Neural progenitor cell (in vitro differentiated cells): ENCODE data around the gene CDC42EP3. TPM values are rescaled to one million over a fixed set of nuclear protein-coding genes. Genes with fewer than 3 reads are reported as not detected.
A peak's percentile ranks its signal among the peaks of the same experiment; 100 is the strongest.

Experiments used
- DNase-seq: peaks from one replicate; pipeline ENCODE4 v3.0.0-alpha.2; 2016; ENCODE audit warnings: low spot score
- H2AFZ ChIP-seq: fragments of 200-600 bp; sonication (generic); replicated peaks from 2 replicates; pipeline ENCODE4 v1.6.1; 2016; ENCODE audit warnings: antibody characterized with exemption
- H3F3A ChIP-seq: fragments of 200-600 bp; sonication (generic); 2 replicates; pipeline ENCODE4 v1.6.1; 2016; ENCODE audit warnings: antibody characterized with exemption, low read depth
- H3K27ac ChIP-seq: fragments of 200-600 bp; sonication (generic); 2 replicates; pipeline ENCODE4 v1.5.1; 2016; ENCODE audit warnings: mild to moderate bottlenecking
- H3K27me3 ChIP-seq: fragments of 200-600 bp; sonication (generic); 2 replicates; pipeline ENCODE4 v1.6.1; 2016; ENCODE audit warnings: mild to moderate bottlenecking, moderate library complexity
- H3K36me3 ChIP-seq: fragments of 200-600 bp; sonication (generic); 2 replicates; pipeline ENCODE4 v1.5.1; 2016
- H3K4me1 ChIP-seq: fragments of 200-600 bp; sonication (generic); 2 replicates; pipeline ENCODE4 v1.6.1; 2016; ENCODE audit warnings: mixed run types
- H3K4me2 ChIP-seq: fragments of 200-600 bp; sonication (generic); 2 replicates; pipeline ENCODE4 v1.6.1; 2016
- H3K4me3 ChIP-seq: fragments of 200-600 bp; sonication (generic); 2 replicates; pipeline ENCODE4 v1.5.1; 2016
- H3K79me2 ChIP-seq: fragments of 200-600 bp; sonication (generic); 2 replicates; pipeline ENCODE4 v1.6.1; 2016; ENCODE audit warnings: low read depth
- H3K9ac ChIP-seq: fragments of 200-600 bp; sonication (generic); 2 replicates; pipeline ENCODE4 v1.6.1; 2016
- H3K9me3 ChIP-seq: fragments of 200-600 bp; sonication (generic); 2 replicates; pipeline ENCODE4 v1.5.1; 2016; ENCODE audit warnings: low read depth
- H4K20me1 ChIP-seq: fragments of 200-600 bp; sonication (generic); 2 replicates; pipeline ENCODE4 v1.6.1; 2016; ENCODE audit warnings: low read depth
- H3K27ac Mint-ChIP-seq: 3 replicates; pipeline ENCODE4 v1.8.0; 2021; ENCODE audit warnings: mixed read lengths
- H3K27me3 Mint-ChIP-seq: 2 replicates; pipeline ENCODE4 v1.8.0; 2022; ENCODE audit warnings: low read depth, mild to moderate bottlenecking, inconsistent platforms, moderate library complexity, mixed read lengths; ENCODE audit not compliant: insufficient read depth
- H3K36me3 Mint-ChIP-seq: 3 replicates; pipeline ENCODE4 v1.8.0; 2021; ENCODE audit warnings: mixed read lengths
- H3K4me1 Mint-ChIP-seq: 3 replicates; pipeline ENCODE4 v1.8.0; 2021; ENCODE audit warnings: mixed read lengths
- H3K4me3 Mint-ChIP-seq: 3 replicates; pipeline ENCODE4 v1.8.0; 2021; ENCODE audit warnings: mild to moderate bottlenecking, moderate library complexity, mixed read lengths
- H3K9me3 Mint-ChIP-seq: 3 replicates; pipeline ENCODE4 v1.8.0; 2020; ENCODE audit warnings: mixed read lengths
- CTCF ChIP-seq: fragments of 200-600 bp; sonication (generic); IDR thresholded peaks from 2 replicates; pipeline ENCODE4 v1.5.1; 2017; ENCODE audit warnings: antibody characterized with exemption, mild to moderate bottlenecking
- EZH2 ChIP-seq: fragments of 200-600 bp; sonication (generic); IDR thresholded peaks from 2 replicates; pipeline ENCODE4 v1.6.1; 2017; ENCODE audit warnings: antibody characterized with exemption, mild to moderate bottlenecking, moderate library complexity
- EZH2phosphoT487 ChIP-seq: fragments of 200-600 bp; sonication (generic); IDR thresholded peaks from 2 replicates; pipeline ENCODE4 v1.6.1; 2017; ENCODE audit warnings: antibody characterized with exemption
- total RNA-seq: library from RNA; depleted of rRNA; stranded (reverse); fragments of >200 nt; gene quantifications from 2 replicates; pipeline ENCODE4 v1.2.3, GENCODE V29; 2015; ENCODE audit warnings: low replicate concordance

Gene CDC42EP3
- total RNA-seq, 1 donor from 2014 or later, result 21.2 TPM

- Mint-ChIP-seq H3K4me3 (no peak overlapping the region), H3K27me3 (no peaks in the 10 kb centered on the region), H3K27ac (no peak overlapping the region), H3K9me3 (no peaks in the 10 kb centered on the region), H3K36me3 (no peaks in the 10 kb centered on the region), H3K4me1 (peaks cover 12% of the 10 kb centered on the region)
- Histone ChIP-seq H3K9ac (no peak overlapping the region), H3K4me1 (no peaks in the 10 kb centered on the region), H3K4me3 (no peak overlapping the region), H3K9me3 (no peaks in the 10 kb centered on the region), H3K27ac (no peak overlapping the region), H4K20me1 (no peaks in the 10 kb centered on the region), H3K4me2 (no peak overlapping the region), H3K36me3 (no peaks in the 10 kb centered on the region), H2AFZ (no peak overlapping the region), H3K27me3 (no peaks in the 10 kb centered on the region), H3K79me2 (no peaks in the 10 kb centered on the region), H3F3A (no peaks in the 10 kb centered on the region)
- no peak for DNase-seq
- TF ChIP-seq EZH2phosphoT487 (no peak), CTCF (no peak), EZH2 (no peak)
Measured at GRCh38 chr2:37622450-37623100, 48.9 kb downstream of the CDC42EP3 start.

- TF ChIP-seq EZH2phosphoT487, result no peak
- TF ChIP-seq EZH2, result no peak
- no peak overlapping the region for H2AFZ ChIP-seq
- H3K27ac ChIP-seq, result no peak overlapping the region
- no peaks in the 10 kb centered on the region for H3K79me2 ChIP-seq
- H3K27me3 ChIP-seq, result no peaks in the 10 kb centered on the region
- no peaks in the 10 kb centered on the region for H3K36me3 ChIP-seq
- H3K9me3 Mint-ChIP-seq, result no peaks in the 10 kb centered on the region
- H4K20me1 ChIP-seq, result no peaks in the 10 kb centered on the region
- H3K27me3 Mint-ChIP-seq, result no peaks in the 10 kb centered on the region
- no peak overlapping the region for H3K4me3 ChIP-seq
- H3K27ac Mint-ChIP-seq, result no peak overlapping the region
- H3K9me3 ChIP-seq, result no peaks in the 10 kb centered on the region
- H3K9ac ChIP-seq, result no peak overlapping the region
- no peaks in the 10 kb centered on the region for H3K4me1 ChIP-seq
- no peak overlapping the region for H3K4me3 Mint-ChIP-seq
- H3K4me2 ChIP-seq, result no peak overlapping the region
- H3K4me1 Mint-ChIP-seq, result peaks cover 14% of the 10 kb centered on the region
- no peak for DNase-seq
- no peaks in the 10 kb centered on the region for H3K36me3 Mint-ChIP-seq
- H3F3A ChIP-seq, result no peaks in the 10 kb centered on the region
Measured at GRCh38 chr2:37621199-37621598, 50.2 kb downstream of the CDC42EP3 start.

GRCh38 chr2:37619959-37620300 is 51.5 kb downstream of the CDC42EP3 start:
- H3K27ac Mint-ChIP-seq, result no peak overlapping the region
- H3K27ac ChIP-seq, result no peak overlapping the region
- H3F3A ChIP-seq, result no peaks in the 10 kb centered on the region
- no peaks in the 10 kb centered on the region for H4K20me1 ChIP-seq
- no peak overlapping the region for H3K4me2 ChIP-seq
- no peaks in the 10 kb centered on the region for H3K4me1 ChIP-seq
- no peak overlapping the region for H3K4me3 Mint-ChIP-seq
- no peak for TF ChIP-seq EZH2phosphoT487
- no peak for TF ChIP-seq EZH2
- no peak for TF ChIP-seq CTCF
- no peaks in the 10 kb centered on the region for H3K27me3 ChIP-seq
- H3K27me3 Mint-ChIP-seq, result no peaks in the 10 kb centered on the region
- no peaks in the 10 kb centered on the region for H3K79me2 ChIP-seq
- no peaks in the 10 kb centered on the region for H3K9me3 Mint-ChIP-seq
- H3K9ac ChIP-seq, result no peak overlapping the region
- no peaks in the 10 kb centered on the region for H3K9me3 ChIP-seq
- DNase-seq, result no peak
- peaks cover 8% of the 10 kb centered on the region for H3K4me1 Mint-ChIP-seq
- H3K36me3 ChIP-seq, result no peaks in the 10 kb centered on the region
- no peak overlapping the region for H3K4me3 ChIP-seq
- H2AFZ ChIP-seq, result peak overlapping the region; percentile 46
- no peaks in the 10 kb centered on the region for H3K36me3 Mint-ChIP-seq

GRCh38 chr2:37619230-37619958 is 52.0 kb downstream of the CDC42EP3 start:
- no peaks in the 10 kb centered on the region for H3K36me3 Mint-ChIP-seq
- H3K4me3 Mint-ChIP-seq, result no peak overlapping the region
- no peak for TF ChIP-seq EZH2phosphoT487
- no peak overlapping the region for H3K27ac Mint-ChIP-seq
- H3K36me3 ChIP-seq, result no peaks in the 10 kb centered on the region
- no peaks in the 10 kb centered on the region for H3K79me2 ChIP-seq
- peak overlapping the region; percentile 46 for H2AFZ ChIP-seq
- no peaks in the 10 kb centered on the region for H3K27me3 Mint-ChIP-seq
- H3K4me1 Mint-ChIP-seq, result peaks cover 3% of the 10 kb centered on the region
- H3F3A ChIP-seq, result no peaks in the 10 kb centered on the region
- no peaks in the 10 kb centered on the region for H3K27me3 ChIP-seq
- H3K9ac ChIP-seq, result no peak overlapping the region
- H3K27ac ChIP-seq, result no peak overlapping the region
- no peaks in the 10 kb centered on the region for H3K9me3 ChIP-seq
- no peaks in the 10 kb centered on the region for H3K4me1 ChIP-seq
- no peak overlapping the region for H3K4me3 ChIP-seq
- H3K4me2 ChIP-seq, result no peak overlapping the region
- H4K20me1 ChIP-seq, result no peaks in the 10 kb centered on the region
- H3K9me3 Mint-ChIP-seq, result no peaks in the 10 kb centered on the region
- no peak for DNase-seq
